Measurements from ENCODE around the gene MAP3K2.

DNA sequence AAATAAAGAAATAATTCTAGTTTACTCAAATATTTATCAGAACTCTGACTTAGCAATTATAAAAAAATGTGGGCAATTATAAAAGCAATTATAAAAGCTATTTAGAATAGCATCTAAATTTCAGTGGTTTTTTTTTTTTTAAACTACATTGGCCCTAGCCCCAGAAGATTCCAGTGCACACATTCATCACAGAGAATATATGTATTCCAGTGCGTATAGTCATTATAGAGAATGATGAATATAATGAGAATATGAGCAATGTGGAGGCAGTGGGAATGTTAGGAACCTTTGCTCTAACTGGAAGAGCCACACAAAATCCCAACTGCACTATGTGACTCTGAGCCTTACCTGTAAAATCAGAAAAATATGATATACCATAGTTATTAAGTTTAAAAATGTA, 10.5 kb downstream of the MAP3K2 start:
- TF ChIP-seq, protein P1, sequence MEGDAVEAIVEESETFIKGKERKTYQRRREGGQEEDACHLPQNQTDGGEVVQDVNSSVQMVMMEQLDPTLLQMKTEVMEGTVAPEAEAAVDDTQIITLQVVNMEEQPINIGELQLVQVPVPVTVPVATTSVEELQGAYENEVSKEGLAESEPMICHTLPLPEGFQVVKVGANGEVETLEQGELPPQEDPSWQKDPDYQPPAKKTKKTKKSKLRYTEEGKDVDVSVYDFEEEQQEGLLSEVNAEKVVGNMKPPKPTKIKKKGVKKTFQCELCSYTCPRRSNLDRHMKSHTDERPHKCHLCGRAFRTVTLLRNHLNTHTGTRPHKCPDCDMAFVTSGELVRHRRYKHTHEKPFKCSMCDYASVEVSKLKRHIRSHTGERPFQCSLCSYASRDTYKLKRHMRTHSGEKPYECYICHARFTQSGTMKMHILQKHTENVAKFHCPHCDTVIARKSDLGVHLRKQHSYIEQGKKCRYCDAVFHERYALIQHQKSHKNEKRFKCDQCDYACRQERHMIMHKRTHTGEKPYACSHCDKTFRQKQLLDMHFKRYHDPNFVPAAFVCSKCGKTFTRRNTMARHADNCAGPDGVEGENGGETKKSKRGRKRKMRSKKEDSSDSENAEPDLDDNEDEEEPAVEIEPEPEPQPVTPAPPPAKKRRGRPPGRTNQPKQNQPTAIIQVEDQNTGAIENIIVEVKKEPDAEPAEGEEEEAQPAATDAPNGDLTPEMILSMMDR (IDR thresholded peaks at IDR 0.05; ENCODE audit: low read length): no peak
- TF ChIP-seq EZH2 (IDR thresholded peaks at IDR 0.05; ENCODE audit: borderline replicate concordance, low read length): no peak

All from OCI-LY1 (cell line).